CD4-positive, alpha-beta T cell (primary cell): Measurements from ENCODE around the gene ZNF580. TPM values are rescaled to one million over a fixed set of nuclear protein-coding genes. Genes with fewer than 3 reads are reported as not detected.

Source experiments
- ATAC-seq: fragments of 200-7000 bp; cut with Tn5 transposase; one replicate; pipeline ENCODE4 v1.10.0; 2022; ENCODE audit warnings: mild to moderate bottlenecking; ENCODE audit not compliant: poor library complexity
- CTCF ChIA-PET: fragments of 350-600 bp; sonication (Branson Sonifier 250); formaldehyde crosslinking; loops from one replicate; lab custom pipeline; 2021; ENCODE audit warnings: antibody characterized with exemption, inconsistent platforms; lab: Charles Lee
- POLR2A ChIA-PET: fragments of 350-600 bp; sonication (Branson Sonifier 250); formaldehyde crosslinking; loops from one replicate; lab custom pipeline; 2021; ENCODE audit warnings: antibody characterized with exemption, inconsistent platforms; lab: Charles Lee
- DNase-seq, 14 experiments: peaks; one replicate each; pipeline ENCODE4 v3.0.0-alpha.2; 2013 to 2020; ENCODE audit warnings: mixed read lengths in 2 of 14
- H3K27ac ChIP-seq, 2 donors: one replicate each; pipeline versions ENCODE4 v1.5.1 to v1.7.0; 2013; ENCODE audit warnings: low read length in 2 of 2, low read depth in 1 of 2, mild to moderate bottlenecking in 1 of 2
- H3K27me3 ChIP-seq, 2 experiments: 1 replicate in 1 of 2; 2 replicates in 1 of 2; pipeline versions ENCODE4 v1.6.1 to v1.7.0; 2013; ENCODE audit warnings: low read length in 2 of 2, control low read depth in 1 of 2, mild to moderate bottlenecking in 1 of 2, moderate library complexity in 1 of 2; ENCODE audit not compliant: insufficient read depth in 2 of 2, control insufficient read depth in 1 of 2
- H3K36me3 ChIP-seq: one replicate; pipeline ENCODE4 v1.6.1; 2013; ENCODE audit warnings: low read length, control low read depth; ENCODE audit not compliant: insufficient read depth
- H3K4me1 ChIP-seq: one replicate; pipeline ENCODE4 v1.6.1; 2013; ENCODE audit warnings: low read length, control low read depth; ENCODE audit not compliant: insufficient read depth
- H3K4me3 ChIP-seq: one replicate; pipeline ENCODE4 v1.5.1; 2013; ENCODE audit warnings: mild to moderate bottlenecking, low read length, moderate library complexity
- H3K9me3 ChIP-seq, 2 experiments: 1 replicate in 1 of 2; 2 replicates in 1 of 2; pipeline versions ENCODE4 v1.6.1 to v1.7.0; 2013; ENCODE audit warnings: low read length in 2 of 2, mild to moderate bottlenecking in 2 of 2, control low read depth in 1 of 2, moderate library complexity in 1 of 2; ENCODE audit not compliant: control insufficient read depth in 1 of 2, insufficient read depth in 1 of 2
- H3K27ac Mint-ChIP-seq: one replicate; pipeline ENCODE4 v1.8.0; 2020; ENCODE audit warnings: mixed read lengths
- H3K27me3 Mint-ChIP-seq: one replicate; pipeline ENCODE4 v1.8.0; 2021; ENCODE audit warnings: mixed read lengths
- H3K36me3 Mint-ChIP-seq: one replicate; pipeline ENCODE4 v1.8.0; 2021; ENCODE audit warnings: low read depth, mixed read lengths
- H3K4me1 Mint-ChIP-seq: one replicate; pipeline ENCODE4 v1.8.0; 2021; ENCODE audit warnings: low read depth, mixed read lengths
- H3K4me3 Mint-ChIP-seq: one replicate; pipeline ENCODE4 v1.8.0; 2020; ENCODE audit warnings: mild to moderate bottlenecking, mixed read lengths
- H3K9me3 Mint-ChIP-seq: one replicate; pipeline ENCODE4 v1.8.0; 2020; ENCODE audit warnings: mixed read lengths
- intact Hi-C, 2 experiments: fragments of 100-400 bp; cut with DNase I in 1 of 2; cut with micrococcal nuclease in 1 of 2; formaldehyde crosslinking; loops; one replicate each; pipeline versions ENCODE4 v1.15.1 to v1.9.0; 2023 to 2025; cut with DNase I, micrococcal nuclease
- total RNA-seq, 174 experiments: library from RNA in 2 of 174; stranded (reverse) in 2 of 174; gene quantifications; one replicate each; pipeline ENCODE4 v1.2.3 and lab custom pipeline; 2021 to 2026
- TF ChIP-seq, protein P1 (sequence below): fragments of 200-600 bp; IDR thresholded peaks from one replicate; pipeline ENCODE4 v1.8.0; 2022; ENCODE audit warnings: antibody characterized with exemption, mild to moderate bottlenecking

ZNF580 gene
- total RNA-seq, 2 experiments from 2014 or later: 45.2 to 46.6 TPM

DNA sequence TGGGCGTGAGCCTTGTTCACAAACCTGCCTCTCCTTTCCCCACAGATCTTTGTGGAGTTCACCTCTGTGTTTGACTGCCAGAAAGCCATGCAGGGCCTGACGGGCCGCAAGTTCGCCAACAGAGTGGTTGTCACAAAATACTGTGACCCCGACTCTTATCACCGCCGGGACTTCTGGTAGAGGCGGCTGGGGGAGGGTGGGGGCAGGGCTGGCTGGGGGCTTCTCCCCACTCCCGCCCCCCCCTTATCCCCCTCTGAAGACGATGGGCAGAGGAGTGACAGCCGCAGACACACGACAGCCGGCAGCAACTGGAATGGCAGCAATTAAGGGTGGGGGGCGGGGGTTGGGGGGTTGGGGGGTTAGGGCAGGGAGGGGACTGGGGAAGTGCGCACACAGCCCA lies 33.1 kb downstream of the ZNF580 start:
- POLR2A ChIA-PET: interaction anchor here (1.0 to 1.2 kb wide), 2 partner anchors 10 to 19 kb away, joined by 3 to 4 read pairs; partner anchors contain the start of gene U2AF2
- Mint-ChIP-seq H3K4me3 (peak overlapping the region; percentile 49), H3K27me3 (no peaks in the 10 kb centered on the region), H3K4me1 (peaks cover 43% of the 10 kb centered on the region), H3K9me3 (no peaks in the 10 kb centered on the region), H3K27ac (peak overlapping the region; percentile 79), H3K36me3 (peaks cover 79% of the 10 kb centered on the region)
- H3K27me3 ChIP-seq: no peaks in the 10 kb centered on the region
- peak overlapping the region in 1 of 2 donors; percentile 89 for H3K27ac ChIP-seq
- no peak overlapping the region for H3K4me3 ChIP-seq
- intact Hi-C loops: loop anchor here in 1 of 2 experiments (2.0 to 10.0 kb wide), 2 partner anchors 39 to 641 kb away; partner anchors contain the start of gene ZSCAN5A
- TF ChIP-seq, protein P1, sequence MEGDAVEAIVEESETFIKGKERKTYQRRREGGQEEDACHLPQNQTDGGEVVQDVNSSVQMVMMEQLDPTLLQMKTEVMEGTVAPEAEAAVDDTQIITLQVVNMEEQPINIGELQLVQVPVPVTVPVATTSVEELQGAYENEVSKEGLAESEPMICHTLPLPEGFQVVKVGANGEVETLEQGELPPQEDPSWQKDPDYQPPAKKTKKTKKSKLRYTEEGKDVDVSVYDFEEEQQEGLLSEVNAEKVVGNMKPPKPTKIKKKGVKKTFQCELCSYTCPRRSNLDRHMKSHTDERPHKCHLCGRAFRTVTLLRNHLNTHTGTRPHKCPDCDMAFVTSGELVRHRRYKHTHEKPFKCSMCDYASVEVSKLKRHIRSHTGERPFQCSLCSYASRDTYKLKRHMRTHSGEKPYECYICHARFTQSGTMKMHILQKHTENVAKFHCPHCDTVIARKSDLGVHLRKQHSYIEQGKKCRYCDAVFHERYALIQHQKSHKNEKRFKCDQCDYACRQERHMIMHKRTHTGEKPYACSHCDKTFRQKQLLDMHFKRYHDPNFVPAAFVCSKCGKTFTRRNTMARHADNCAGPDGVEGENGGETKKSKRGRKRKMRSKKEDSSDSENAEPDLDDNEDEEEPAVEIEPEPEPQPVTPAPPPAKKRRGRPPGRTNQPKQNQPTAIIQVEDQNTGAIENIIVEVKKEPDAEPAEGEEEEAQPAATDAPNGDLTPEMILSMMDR: no peak
- DNase-seq (peak in 1 of 14 experiments; percentile 27), ATAC-seq (no peak)
- peaks cover 52% of the 10 kb centered on the region for H3K36me3 ChIP-seq
- H3K4me1 ChIP-seq: peaks cover 57% of the 10 kb centered on the region
- H3K9me3 ChIP-seq: no peaks in the 10 kb centered on the region
- CTCF ChIA-PET: interaction anchor here (1.1 kb wide), 1 partner anchor 30 kb away, joined by 3 read pairs; no protein-coding TSS in a partner anchor

DNA sequence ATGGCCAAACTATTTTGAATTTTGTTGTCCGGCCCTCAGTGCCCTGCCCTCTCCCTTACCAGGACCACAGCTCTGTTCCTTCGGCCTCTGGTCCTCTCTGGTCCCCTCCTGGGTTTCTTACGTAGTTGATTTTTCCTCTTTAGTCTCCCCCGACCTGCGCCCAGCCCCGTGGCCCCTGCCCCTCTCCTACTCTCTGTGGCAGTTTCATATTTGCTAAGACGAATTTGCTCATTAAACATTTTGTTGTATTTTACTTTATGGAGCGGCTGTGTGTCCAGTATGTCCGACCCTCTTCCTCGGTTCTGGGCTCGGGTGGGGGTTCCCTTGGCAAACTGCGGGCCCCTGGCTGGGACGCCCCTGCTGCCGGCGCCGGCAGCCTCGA lies 33.6 kb downstream of the ZNF580 start:
- Histone ChIP-seq H3K36me3 (peaks cover 52% of the 10 kb centered on the region), H3K4me1 (peaks cover 59% of the 10 kb centered on the region), H3K27me3 (no peaks in the 10 kb centered on the region), H3K9me3 (no peaks in the 10 kb centered on the region), H3K4me3 (peak overlapping the region; percentile 35), H3K27ac (peak overlapping the region; percentile 69 to 89)
- Mint-ChIP-seq H3K9me3 (no peaks in the 10 kb centered on the region), H3K27ac (peak overlapping the region; percentile 90), H3K36me3 (peaks cover 79% of the 10 kb centered on the region), H3K4me1 (peaks cover 44% of the 10 kb centered on the region), H3K4me3 (peak overlapping the region; percentile 84), H3K27me3 (no peaks in the 10 kb centered on the region)
- ChIA-PET POLR2A (interaction anchor here (0.7 to 1.2 kb wide), 3 partner anchors 10 to 20 kb away, joined by 3 to 4 read pairs (median 3); partner anchors contain the start of gene U2AF2), CTCF (no interaction called here)
- no peak for DNase-seq
- TF ChIP-seq, protein P1: no peak
- intact Hi-C loops: loop anchor here in 1 of 2 experiments (2.0 to 10.0 kb wide), 2 partner anchors 40 to 640 kb away; partner anchors contain the start of gene ZSCAN5A
- ATAC-seq: no peak

DNA sequence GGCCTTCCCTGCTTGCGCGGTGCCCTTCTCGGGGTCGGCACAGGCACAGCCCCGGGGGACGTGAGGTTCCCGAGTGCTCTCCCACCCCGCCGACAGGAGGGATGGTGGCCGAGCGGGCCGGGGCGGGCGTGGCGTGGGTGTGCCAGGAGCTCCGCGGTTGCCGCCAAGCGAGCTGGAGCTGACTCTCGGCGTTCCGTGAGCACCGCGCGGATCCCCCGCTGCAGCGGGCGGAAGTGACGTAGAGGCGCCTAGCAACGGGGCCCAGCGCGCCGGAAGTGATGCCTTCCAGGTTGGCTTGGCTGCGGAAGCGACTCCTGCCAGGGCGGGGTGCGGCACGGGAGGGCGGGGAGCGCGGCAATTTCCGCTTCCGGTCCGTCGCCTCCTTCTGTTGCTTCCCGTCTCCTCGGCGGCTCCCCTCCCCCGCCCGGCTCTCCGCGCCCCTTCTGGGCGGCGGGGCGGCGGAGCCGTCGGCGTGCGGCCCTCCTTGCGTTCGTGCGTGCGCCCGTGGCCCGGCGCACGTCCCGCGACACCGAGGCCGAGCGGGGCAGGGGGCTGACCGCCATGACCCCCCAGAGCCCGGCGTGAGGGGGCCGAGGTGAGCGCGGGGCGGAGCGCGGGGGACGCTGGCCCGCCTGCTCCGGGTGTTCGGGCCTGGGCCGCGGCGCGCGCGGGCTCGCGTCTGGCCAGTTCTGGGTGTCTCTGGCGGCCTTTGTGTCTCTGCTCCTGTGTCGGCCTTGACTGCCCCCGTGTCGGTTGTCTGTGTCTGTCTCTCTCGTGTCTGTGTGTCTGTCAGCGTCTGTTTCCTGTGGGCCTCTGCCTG lies 34.2 kb downstream of the ZNF580 start, which contains the start of gene EPN1:
Gene EPN1, plus strand, starts transcription at position 386 of the 820 bp plus-strand sequence. CDS start 3,402 bp downstream, outside the sequence.
- DNase-seq: peak; percentile 95 to 99 (median 97)
- Mint-ChIP-seq H3K27ac (peak within 1 kb of the TSS; percentile 90), H3K9me3 (no peaks in the 10 kb centered on the region), H3K36me3 (peaks cover 79% of the 10 kb centered on the region), H3K4me3 (peak within 1 kb of the TSS; percentile 95), H3K4me1 (peaks cover 50% of the 10 kb centered on the region), H3K27me3 (no peaks in the 10 kb centered on the region)
- peak within 1 kb of the TSS; percentile 73 for H3K4me3 ChIP-seq
- ChIA-PET POLR2A (interaction anchor here (0.7 to 1.2 kb wide), 3 partner anchors 11 to 21 kb away, joined by 3 to 4 read pairs (median 3); partner anchors contain the start of gene U2AF2), CTCF (no interaction called here)
- no peaks in the 10 kb centered on the region for H3K27me3 ChIP-seq
- H3K4me1 ChIP-seq: peaks cover 59% of the 10 kb centered on the region
- H3K9me3 ChIP-seq: no peaks in the 10 kb centered on the region
- intact Hi-C loops: loop anchor here (1.0 to 10.0 kb wide), 3 partner anchors 20 to 640 kb away; partner anchors contain the start of genes U2AF2 (in 2 of the 2) and ZSCAN5A (in 1 of the 2)
- H3K36me3 ChIP-seq: peaks cover 52% of the 10 kb centered on the region
- TF ChIP-seq, protein P1: no peak
- peak; percentile 92 for ATAC-seq
- peak within 1 kb of the TSS; percentile 69 to 89 for H3K27ac ChIP-seq
